GM12878 (cell line): ENCODE results near the gene CCDC57.
A peak's percentile ranks its signal among the peaks of the same experiment; 100 is the strongest.

Experiments used
- CTCF ChIP-seq, 3 experiments: IDR thresholded peaks in 2 of 3; conservative IDR thresholded peaks in 1 of 3; 2 replicates each; pipeline ENCODE4 v1.5.1; 2011; ENCODE audit warnings: low read depth in 3 of 3, low read length in 3 of 3, mild to moderate bottlenecking in 3 of 3, control low read depth in 2 of 3, moderate library complexity in 2 of 3, inconsistent platforms in 1 of 3, mixed read lengths in 1 of 3; ENCODE audit not compliant: control insufficient read depth in 2 of 3, insufficient read depth in 1 of 3; ENCODE audit errors: extremely low read depth in 1 of 3
- EZH2 ChIP-seq: IDR thresholded peaks from 2 replicates; pipeline ENCODE4 v1.6.1; 2012; ENCODE audit warnings: low read depth, mild to moderate bottlenecking, control low read depth, inconsistent platforms, low read length, borderline replicate concordance; ENCODE audit not compliant: control insufficient read depth
- POLR2A ChIP-seq: IDR thresholded peaks from 2 replicates; pipeline ENCODE4 v1.6.1; 2011; ENCODE audit warnings: low read depth, mild to moderate bottlenecking, low read length
- POLR2AphosphoS5 ChIP-seq: IDR thresholded peaks from 2 replicates; pipeline ENCODE4 v1.6.1; 2011; ENCODE audit warnings: mild to moderate bottlenecking, low read length, inconsistent platforms
- SUZ12 ChIP-seq: fragments of 200-600 bp; sonication (generic); IDR thresholded peaks from one replicate; pipeline ENCODE4 v1.6.1; 2018; ENCODE audit warnings: antibody characterized with exemption, mild to moderate bottlenecking; ENCODE audit not compliant: unreplicated experiment
- TF ChIP-seq, protein P1 (sequence below): fragments of 450-650 bp; IDR thresholded peaks from 2 replicates; pipeline ENCODE4 v1.6.1; 2017; ENCODE audit warnings: borderline replicate concordance
- TF ChIP-seq, protein P2 (sequence below): IDR thresholded peaks from 2 replicates; pipeline ENCODE4 v1.6.1; 2012; ENCODE audit warnings: low read depth, low read length, improper control_type of control experiment

DNA sequence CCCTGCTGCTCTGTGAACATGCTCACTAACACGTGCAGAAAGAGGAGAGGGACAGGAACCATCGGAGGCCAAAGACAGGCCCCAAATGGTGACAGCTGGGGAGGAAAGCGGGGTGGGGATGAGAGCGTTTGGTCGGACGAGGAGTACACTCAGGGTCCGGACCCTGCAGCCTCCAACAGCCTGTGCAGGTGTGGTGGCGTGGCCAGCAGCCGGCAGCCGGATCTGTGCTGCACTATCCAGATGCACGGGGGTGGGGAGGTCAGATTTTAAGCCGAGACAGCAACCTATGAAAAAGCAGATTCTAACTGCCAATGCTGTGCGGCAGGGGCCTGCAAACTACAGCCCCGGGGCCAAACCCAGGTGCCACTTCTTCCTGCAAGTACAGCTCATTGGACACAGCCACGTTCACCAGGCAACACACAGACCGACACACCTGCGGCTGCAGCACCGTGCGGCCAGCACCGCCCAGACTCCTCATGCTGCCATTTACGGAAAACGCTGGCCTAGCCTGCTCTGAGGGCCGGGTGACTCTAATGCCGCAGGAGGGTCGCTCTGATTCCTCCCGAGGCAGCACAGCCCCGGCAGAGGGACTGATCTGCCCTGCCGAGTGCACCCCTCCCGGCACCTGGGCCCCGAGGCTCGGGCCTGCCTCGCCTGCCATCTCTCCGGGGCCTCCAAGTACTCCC, 37.4 kb upstream of the CCDC57 start:
- no peak for TF ChIP-seq EZH2
- TF ChIP-seq CTCF (IDR thresholded peaks at IDR 0.05 in 2 of 3, conservative IDR thresholded peaks at IDR 0.05 in 1 of 3; ENCODE audit: control insufficient read depth in 2 of 3, extremely low read depth in 1 of 3, insufficient read depth in 1 of 3, low read depth in 3 of 3, low read length in 3 of 3), result no peak
- TF ChIP-seq SUZ12, result no peak
- TF ChIP-seq, protein P1, sequence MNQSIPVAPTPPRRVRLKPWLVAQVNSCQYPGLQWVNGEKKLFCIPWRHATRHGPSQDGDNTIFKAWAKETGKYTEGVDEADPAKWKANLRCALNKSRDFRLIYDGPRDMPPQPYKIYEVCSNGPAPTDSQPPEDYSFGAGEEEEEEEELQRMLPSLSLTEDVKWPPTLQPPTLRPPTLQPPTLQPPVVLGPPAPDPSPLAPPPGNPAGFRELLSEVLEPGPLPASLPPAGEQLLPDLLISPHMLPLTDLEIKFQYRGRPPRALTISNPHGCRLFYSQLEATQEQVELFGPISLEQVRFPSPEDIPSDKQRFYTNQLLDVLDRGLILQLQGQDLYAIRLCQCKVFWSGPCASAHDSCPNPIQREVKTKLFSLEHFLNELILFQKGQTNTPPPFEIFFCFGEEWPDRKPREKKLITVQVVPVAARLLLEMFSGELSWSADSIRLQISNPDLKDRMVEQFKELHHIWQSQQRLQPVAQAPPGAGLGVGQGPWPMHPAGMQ, result no peak
- TF ChIP-seq, protein P2, sequence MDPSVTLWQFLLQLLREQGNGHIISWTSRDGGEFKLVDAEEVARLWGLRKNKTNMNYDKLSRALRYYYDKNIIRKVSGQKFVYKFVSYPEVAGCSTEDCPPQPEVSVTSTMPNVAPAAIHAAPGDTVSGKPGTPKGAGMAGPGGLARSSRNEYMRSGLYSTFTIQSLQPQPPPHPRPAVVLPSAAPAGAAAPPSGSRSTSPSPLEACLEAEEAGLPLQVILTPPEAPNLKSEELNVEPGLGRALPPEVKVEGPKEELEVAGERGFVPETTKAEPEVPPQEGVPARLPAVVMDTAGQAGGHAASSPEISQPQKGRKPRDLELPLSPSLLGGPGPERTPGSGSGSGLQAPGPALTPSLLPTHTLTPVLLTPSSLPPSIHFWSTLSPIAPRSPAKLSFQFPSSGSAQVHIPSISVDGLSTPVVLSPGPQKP, result no peak
- 0 out of 2 replicates have a peak, but pooled peaks have one; percentile 50 for TF ChIP-seq POLR2AphosphoS5
- TF ChIP-seq POLR2A, result peak; percentile 53
